MM.1S (cell line): ENCODE results near the gene VGF.

ENCODE experiments used
- EZH2 ChIP-seq: fragments of 300-600 bp; sonication (generic); optimal IDR thresholded peaks from 2 replicates; pipeline ENCODE3; 2017; ENCODE audit warnings: low read depth, mild to moderate bottlenecking, antibody characterized with exemption, low read length, mixed read lengths
- TF ChIP-seq, protein P1 (sequence below): fragments of 300-600 bp; sonication (generic); IDR thresholded peaks from 2 replicates; pipeline ENCODE4 v1.5.1; 2016; ENCODE audit warnings: antibody characterized with exemption, low read length, mixed read lengths

- TF ChIP-seq, protein P1, sequence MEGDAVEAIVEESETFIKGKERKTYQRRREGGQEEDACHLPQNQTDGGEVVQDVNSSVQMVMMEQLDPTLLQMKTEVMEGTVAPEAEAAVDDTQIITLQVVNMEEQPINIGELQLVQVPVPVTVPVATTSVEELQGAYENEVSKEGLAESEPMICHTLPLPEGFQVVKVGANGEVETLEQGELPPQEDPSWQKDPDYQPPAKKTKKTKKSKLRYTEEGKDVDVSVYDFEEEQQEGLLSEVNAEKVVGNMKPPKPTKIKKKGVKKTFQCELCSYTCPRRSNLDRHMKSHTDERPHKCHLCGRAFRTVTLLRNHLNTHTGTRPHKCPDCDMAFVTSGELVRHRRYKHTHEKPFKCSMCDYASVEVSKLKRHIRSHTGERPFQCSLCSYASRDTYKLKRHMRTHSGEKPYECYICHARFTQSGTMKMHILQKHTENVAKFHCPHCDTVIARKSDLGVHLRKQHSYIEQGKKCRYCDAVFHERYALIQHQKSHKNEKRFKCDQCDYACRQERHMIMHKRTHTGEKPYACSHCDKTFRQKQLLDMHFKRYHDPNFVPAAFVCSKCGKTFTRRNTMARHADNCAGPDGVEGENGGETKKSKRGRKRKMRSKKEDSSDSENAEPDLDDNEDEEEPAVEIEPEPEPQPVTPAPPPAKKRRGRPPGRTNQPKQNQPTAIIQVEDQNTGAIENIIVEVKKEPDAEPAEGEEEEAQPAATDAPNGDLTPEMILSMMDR = no peak
- TF ChIP-seq EZH2 = no peak
Observed at GRCh38 chr7:101154693-101155102, 10.7 kb downstream of the VGF start.
